Ascending aorta (tissue), 2 donors: ENCODE measurements around the gene C10orf90. TPM values are rescaled to one million over a fixed set of nuclear protein-coding genes. Genes with fewer than 3 reads are reported as not detected.

Experiments used
- DNase-seq, 2 donors: peaks; one replicate each; pipeline ENCODE4 v3.0.0-alpha.2; 2019; ENCODE audit warnings: low spot score in 2 of 2
- H3K27ac ChIP-seq, 2 donors: fragments of 200-600 bp; sonication (generic); one replicate each; pipeline ENCODE4 v1.5.1; 2016 to 2017; ENCODE audit warnings: mild to moderate bottlenecking in 1 of 2
- H3K27me3 ChIP-seq: fragments of 200-600 bp; sonication (generic); one replicate; pipeline ENCODE4 v1.5.1; 2017
- H3K36me3 ChIP-seq, 2 donors: fragments of 200-600 bp; sonication (generic); one replicate each; pipeline ENCODE4 v1.5.1; 2016
- H3K4me1 ChIP-seq, 2 donors: fragments of 200-600 bp; sonication (generic); one replicate each; pipeline ENCODE4 v1.5.1; 2016 to 2017; ENCODE audit warnings: mild to moderate bottlenecking in 1 of 2
- H3K4me3 ChIP-seq, 2 donors: fragments of 200-600 bp; sonication (generic); one replicate each; pipeline ENCODE4 v1.5.1; 2016 to 2017; ENCODE audit warnings: mild to moderate bottlenecking in 1 of 2
- H3K9me3 ChIP-seq, 2 donors: fragments of 200-600 bp; sonication (generic); one replicate each; pipeline ENCODE4 v1.5.1; 2016
- CTCF ChIP-seq, 3 experiments: fragments of 200-600 bp in 2 of 3; fragments of 450-650 bp in 1 of 3; sonication (generic) in 2 of 3; IDR thresholded peaks; one replicate each; pipeline ENCODE4 v1.5.1; 2016 to 2019; ENCODE audit warnings: antibody characterized with exemption in 3 of 3, mild to moderate bottlenecking in 1 of 3, moderate library complexity in 1 of 3
- intact Hi-C: fragments of 100-400 bp; cut with DNase I; formaldehyde crosslinking; loops from one replicate; pipeline ENCODE4 v1.15.1; 2023
- total RNA-seq: library from RNA; depleted of rRNA; stranded (reverse); fragments of >200 nt; gene quantifications from one replicate; pipeline ENCODE4 v1.1.0, GENCODE V29; 2016

Gene C10orf90
- total RNA-seq, 1 donor from 2014 or later: not detected

DNA sequence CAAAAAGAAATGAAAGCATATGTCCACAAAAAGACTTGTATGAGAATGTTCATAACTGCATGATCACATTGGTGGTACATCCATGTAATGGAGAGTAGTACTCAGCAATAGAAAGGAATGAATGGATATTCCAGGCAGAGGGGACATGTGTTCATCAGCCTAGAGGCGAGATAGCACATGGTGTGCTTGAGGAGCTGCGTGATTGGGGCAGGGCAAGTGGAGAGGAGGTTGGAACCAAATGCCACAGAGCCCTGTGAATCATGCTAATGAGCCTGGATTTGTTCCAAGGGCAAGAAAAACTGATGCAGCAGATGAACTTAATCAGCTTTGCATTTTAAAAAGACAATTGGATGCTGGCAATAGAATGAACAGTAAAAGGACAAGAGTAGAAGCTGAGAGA, 73.3 kb downstream of the C10orf90 start:
- Histone ChIP-seq H3K27ac (no peak overlapping the region), H3K36me3 (no peaks in the 10 kb centered on the region), H3K4me3 (no peak overlapping the region), H3K4me1 (no peaks in the 10 kb centered on the region), H3K9me3 (no peaks in the 10 kb centered on the region), H3K27me3 (no peaks in the 10 kb centered on the region)
- intact Hi-C loops: no loop called here
- DNase-seq: no peak
- TF ChIP-seq CTCF (IDR thresholded peaks at IDR 0.05): no peak

DNA sequence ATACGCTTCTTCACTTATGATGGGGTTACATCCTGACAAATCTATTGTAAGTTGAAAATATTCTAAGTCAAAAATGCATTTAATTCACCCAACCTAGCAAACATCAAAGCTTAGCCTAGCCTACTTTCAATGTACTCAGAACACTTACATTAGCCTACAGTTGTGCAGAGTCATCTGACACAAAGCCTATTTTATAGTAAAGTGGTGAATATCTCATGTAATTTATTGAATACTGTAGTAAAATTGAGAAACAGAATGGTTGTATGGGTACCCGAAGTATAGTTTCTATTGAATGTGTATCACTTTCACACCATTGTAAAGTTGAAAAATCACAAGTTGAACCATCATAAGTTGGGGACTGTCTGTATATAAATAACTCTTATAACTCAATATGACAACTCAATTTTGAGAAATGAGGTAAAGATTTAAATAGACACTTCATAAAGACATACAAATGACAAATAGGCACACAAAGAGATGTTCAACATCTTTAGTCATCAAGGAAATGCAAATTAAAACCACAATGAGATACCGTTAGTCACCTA, 73.9 kb downstream of the C10orf90 start:
- intact Hi-C loops: no loop called here
- H3K4me1 ChIP-seq: no peaks in the 10 kb centered on the region
- TF ChIP-seq CTCF (IDR thresholded peaks at IDR 0.05): no peak

DNA sequence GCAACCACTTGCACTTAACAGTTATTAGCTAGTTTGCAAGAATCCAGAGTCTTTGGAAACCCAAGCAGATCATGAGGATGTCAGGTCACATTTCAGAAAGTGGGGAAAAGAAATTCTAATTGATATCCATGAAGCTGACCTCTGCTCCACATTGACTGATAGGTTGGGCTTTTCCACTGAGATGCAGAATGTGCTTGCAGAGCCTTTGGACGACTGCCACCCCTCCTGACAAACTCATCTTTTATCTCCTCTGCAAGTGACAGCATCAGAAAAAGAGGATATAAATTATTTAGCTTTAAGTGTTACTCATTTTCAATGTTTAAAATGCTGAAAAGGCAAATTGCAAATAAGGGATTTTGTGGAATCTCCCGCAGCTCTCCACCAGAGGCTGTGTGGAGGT, 75.3 kb downstream of the C10orf90 start:
- no peak for TF ChIP-seq CTCF (IDR thresholded peaks at IDR 0.05)
- Histone ChIP-seq H3K27ac (no peak overlapping the region), H3K36me3 (no peaks in the 10 kb centered on the region), H3K27me3 (no peaks in the 10 kb centered on the region), H3K4me1 (no peaks in the 10 kb centered on the region), H3K9me3 (no peaks in the 10 kb centered on the region), H3K4me3 (no peak overlapping the region)
- intact Hi-C loops: no loop called here
- no peak for DNase-seq

More for the DNA sequence above, 73.9 kb downstream of the C10orf90 start:
- Histone ChIP-seq H3K9me3 (no peaks in the 10 kb centered on the region), H3K27me3 (no peaks in the 10 kb centered on the region), H3K4me3 (no peak overlapping the region), H3K36me3 (no peaks in the 10 kb centered on the region), H3K27ac (no peak overlapping the region)
- DNase-seq: no peak

GRCh38 chr10:126593968-126594701, 76.4 kb downstream of the C10orf90 start:
- intact Hi-C loops: no loop called here
- Histone ChIP-seq H3K4me1 (no peaks in the 10 kb centered on the region), H3K27me3 (no peaks in the 10 kb centered on the region), H3K9me3 (no peaks in the 10 kb centered on the region), H3K36me3 (no peaks in the 10 kb centered on the region), H3K27ac (no peak overlapping the region), H3K4me3 (no peak overlapping the region)
- DNase-seq: no peak
- no peak for TF ChIP-seq CTCF (IDR thresholded peaks at IDR 0.05)

DNA sequence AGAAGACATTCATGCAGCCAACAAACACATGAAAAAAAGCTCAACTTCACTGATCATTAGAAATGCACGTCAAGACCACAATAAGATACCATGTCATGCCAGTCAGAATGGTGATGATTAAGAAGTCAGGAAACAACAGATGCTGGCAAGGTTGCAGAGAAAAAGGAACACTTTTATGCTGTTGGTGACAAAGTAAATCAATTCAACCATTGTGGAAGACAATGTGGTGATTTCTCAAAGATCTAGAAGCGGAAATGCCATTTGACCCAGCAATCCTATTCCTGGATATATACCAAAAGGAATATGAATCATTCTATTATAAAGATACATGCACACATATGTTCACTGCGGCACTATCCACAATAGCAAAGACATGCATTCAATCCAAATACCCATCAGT, 77.6 kb downstream of the C10orf90 start:
- H3K9me3 ChIP-seq: no peaks in the 10 kb centered on the region
- no peaks in the 10 kb centered on the region for H3K36me3 ChIP-seq
- no peaks in the 10 kb centered on the region for H3K4me1 ChIP-seq
- DNase-seq: no peak
- no peak for TF ChIP-seq CTCF (IDR thresholded peaks at IDR 0.05)
- intact Hi-C loops: no loop called here
- H3K4me3 ChIP-seq: no peak overlapping the region
- H3K27ac ChIP-seq: no peak overlapping the region
- H3K27me3 ChIP-seq: no peaks in the 10 kb centered on the region
